ENCODE results near the gene MICU2. TPM values are rescaled to one million over a fixed set of nuclear protein-coding genes. Genes with fewer than 3 reads are reported as not detected.

Gene MICU2
- total and polyA plus RNA-seq, 10 of the 15 experiments (the other 5 are each of a cell fraction or from before 2014, with no cell fraction given): 17.7 to 56.6 (median 43.8) TPM

DNA sequence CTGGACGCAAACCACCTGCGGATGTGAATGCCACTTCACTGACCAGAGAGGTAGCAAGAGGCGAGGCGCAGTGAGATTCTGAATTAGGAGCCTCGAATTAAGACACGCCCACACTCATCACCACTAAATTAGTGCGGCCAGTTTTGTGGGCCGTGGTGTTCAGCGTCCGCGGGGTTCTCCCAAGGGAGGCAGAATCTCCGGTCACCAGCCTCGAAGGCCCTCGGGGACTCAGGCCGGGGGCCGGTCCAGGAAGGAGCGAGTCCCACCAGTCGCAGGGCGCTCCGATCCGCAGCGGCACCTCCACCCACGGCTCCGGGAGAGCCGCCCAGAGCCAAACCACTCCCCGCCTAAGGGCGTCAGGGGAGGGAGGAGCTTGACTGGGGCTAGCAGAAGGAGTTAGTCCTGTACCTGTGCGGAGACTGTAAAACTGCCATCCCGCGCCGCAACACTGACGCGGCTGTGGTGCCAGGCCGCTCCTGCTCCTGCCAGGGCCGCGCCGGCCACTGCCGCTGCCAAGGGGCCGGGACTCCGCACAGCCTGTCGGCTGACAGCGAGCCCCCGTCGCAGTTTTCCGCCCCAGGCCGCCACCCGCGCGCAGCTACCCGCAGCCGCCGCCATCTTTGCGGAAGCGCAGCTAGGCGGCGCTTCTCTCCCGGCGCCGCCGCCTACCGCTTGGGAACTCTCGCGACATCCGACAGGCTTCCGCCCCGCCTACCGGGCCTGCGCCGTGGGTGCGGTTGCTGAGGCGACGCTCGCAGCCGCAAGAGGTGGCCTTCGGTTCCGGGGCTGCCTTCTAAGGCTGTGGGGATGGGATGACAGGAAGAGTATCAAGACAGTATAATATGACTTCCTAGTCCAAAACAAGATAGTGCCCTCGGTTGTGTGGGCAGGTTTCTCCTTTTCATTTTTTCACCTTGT is at the start of gene MICU2 (continued):
- TF ChIP-seq SIX5 (IDR thresholded peaks at IDR 0.05; ENCODE audit: low read depth, low read length, severe bottlenecking): peak; percentile 9
- TF ChIP-seq SREBF1 (IDR thresholded peaks at IDR 0.05; ENCODE audit: low read length): no peak
- TF ChIP-seq, protein P1, sequence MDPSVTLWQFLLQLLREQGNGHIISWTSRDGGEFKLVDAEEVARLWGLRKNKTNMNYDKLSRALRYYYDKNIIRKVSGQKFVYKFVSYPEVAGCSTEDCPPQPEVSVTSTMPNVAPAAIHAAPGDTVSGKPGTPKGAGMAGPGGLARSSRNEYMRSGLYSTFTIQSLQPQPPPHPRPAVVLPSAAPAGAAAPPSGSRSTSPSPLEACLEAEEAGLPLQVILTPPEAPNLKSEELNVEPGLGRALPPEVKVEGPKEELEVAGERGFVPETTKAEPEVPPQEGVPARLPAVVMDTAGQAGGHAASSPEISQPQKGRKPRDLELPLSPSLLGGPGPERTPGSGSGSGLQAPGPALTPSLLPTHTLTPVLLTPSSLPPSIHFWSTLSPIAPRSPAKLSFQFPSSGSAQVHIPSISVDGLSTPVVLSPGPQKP (IDR thresholded peaks at IDR 0.05; ENCODE audit: low read depth, low read length): peak; percentile 89
- TF ChIP-seq ZBED1 (IDR thresholded peaks at IDR 0.05; ENCODE audit: borderline replicate concordance): peak; percentile 19
- TF ChIP-seq TCF3 (IDR thresholded peaks at IDR 0.05; ENCODE audit: borderline replicate concordance, insufficient read depth, low read depth, low read length): 0 out of 2 replicates have a peak, but pooled peaks have one; percentile 57
- no peak for TF ChIP-seq HSF1 (IDR thresholded peaks at IDR 0.05; ENCODE audit: low read depth, low read length)
- peak; percentile 20; the same call in 1 of the 2 replicates for TF ChIP-seq MYB (IDR thresholded peaks at IDR 0.05; ENCODE audit: borderline replicate concordance, low read depth, low read length)
- no peak for TF ChIP-seq SUZ12 (IDR thresholded peaks at IDR 0.05; ENCODE audit: unreplicated experiment)
- peak; percentile 79; the same call in 1 of the 2 replicates for TF ChIP-seq CBFB (IDR thresholded peaks at IDR 0.05; ENCODE audit: low read depth)
- TF ChIP-seq BHLHE40 (IDR thresholded peaks at IDR 0.05; ENCODE audit: borderline replicate concordance in 1 of 2, low read depth in 2 of 2, low read length in 1 of 2): peak; percentile 22 to 45; a peak in 1 of 4 replicates
- no peak for TF ChIP-seq FOS (IDR thresholded peaks at IDR 0.05; ENCODE audit: borderline replicate concordance, extremely low read depth, insufficient read length)
- TF ChIP-seq BMI1 (IDR thresholded peaks at IDR 0.05; ENCODE audit: borderline replicate concordance): peak; percentile 92
- peak; percentile 50; the same call in 1 of the 2 replicates for TF ChIP-seq NR2F1 (conservative IDR thresholded peaks at IDR 0.05)
- TF ChIP-seq STAT1 (conservative IDR thresholded peaks at IDR 0.05): 0 out of 2 replicates have a peak, but pooled peaks have one; percentile 17
- TF ChIP-seq ZNF384 (IDR thresholded peaks at IDR 0.05; ENCODE audit: borderline replicate concordance, low read depth, low read length): no peak
- peak; percentile 17; the same call in 1 of the 2 replicates for TF ChIP-seq CREM (IDR thresholded peaks at IDR 0.05; ENCODE audit: low read depth)
- TF ChIP-seq FOXM1 (IDR thresholded peaks at IDR 0.05; ENCODE audit: low read depth, low read length): no peak
- no peak for TF ChIP-seq SMAD1 (IDR thresholded peaks at IDR 0.05; ENCODE audit: low read depth, partially characterized antibody)
- no peak for TF ChIP-seq MEF2A (IDR thresholded peaks at IDR 0.05; ENCODE audit: insufficient read depth, low read depth, low read length)
- no peak for TF ChIP-seq SREBF2 (IDR thresholded peaks at IDR 0.05; ENCODE audit: low read length)
- TF ChIP-seq KDM1A (IDR thresholded peaks at IDR 0.05; ENCODE audit: borderline replicate concordance): no peak
- no peak for TF ChIP-seq USF1 (IDR thresholded peaks at IDR 0.05; ENCODE audit: borderline replicate concordance, extremely low read length, insufficient read depth, low read depth, low read length)
- TF ChIP-seq ESRRA (IDR thresholded peaks at IDR 0.05; ENCODE audit: low read length): no peak
- TF ChIP-seq CBX5 (IDR thresholded peaks at IDR 0.05; ENCODE audit: low read depth): no peak; the same call in 1 of the 2 replicates
- TF ChIP-seq LARP7 (IDR thresholded peaks at IDR 0.05): peak; percentile 98
- TF ChIP-seq SMAD5 (IDR thresholded peaks at IDR 0.05; ENCODE audit: low read depth): peak; percentile 86

All from GM12878 (cell line).